M059J (cell line): ENCODE measurements around the gene SLC35G6. TPM values are rescaled to one million over a fixed set of nuclear protein-coding genes. Genes with fewer than 3 reads are reported as not detected.
"Not testable (repeated sequence)": the region's sequence is repeated elsewhere in the genome, so short reads cannot be mapped to it uniquely, and the experiment has no call there.

ENCODE experiments used
- DNase-seq: peaks from one replicate; pipeline ENCODE4 v3.0.0-alpha.2; 2012; ENCODE audit warnings: low read depth
- total RNA-seq: library from RNA; depleted of rRNA; stranded (reverse); fragments of >200 nt; shearing (Covaris generic); gene quantifications from 2 replicates; pipeline ENCODE4 v1.2.3, GENCODE V29; 2014

SLC35G6 gene
- total RNA-seq, 1 experiment from 2014 or later, result not detected

GRCh38 chr17:7478276-7479212 is 2.7 kb upstream of the SLC35G6 start:
- DNase-seq, result peak; percentile 25

- DNase-seq, result peak; percentile 37
Observed at GRCh38 chr17:7479213-7480088, 1.8 kb upstream of the SLC35G6 start, which contains the start of gene ZBTB4. TSS of gene ZBTB4 (minus strand) at chr17:7479631. CDS start at chr17:7466801, 12,830 bp downstream.

GRCh38 chr17:7480089-7480384 is 1.2 kb upstream of the SLC35G6 start:
- no peak for DNase-seq

GRCh38 chr17:7481842-7482741 is 846 bp downstream of the SLC35G6 start:
- DNase-seq, result not testable (repeated sequence)

GRCh38 chr17:7482742-7483088 is 1.5 kb downstream of the SLC35G6 start:
- not testable (repeated sequence) for DNase-seq

GRCh38 chr17:7483255-7484066 is 2.2 kb downstream of the SLC35G6 start:
- peak; percentile 90 for DNase-seq

GRCh38 chr17:7484067-7484918 is 3.0 kb downstream of the SLC35G6 start, which contains the start of gene POLR2A:
TSS of gene POLR2A (plus strand) at chr17:7484366.
- peak; percentile 96 for DNase-seq

GRCh38 chr17:7484919-7485377 is 3.7 kb downstream of the SLC35G6 start:
- DNase-seq, result no peak

- no peak for DNase-seq
Observed at GRCh38 chr17:7486181-7486580, 4.9 kb downstream of the SLC35G6 start.

- DNase-seq, result no peak
Observed at GRCh38 chr17:7490144-7490543, 8.9 kb downstream of the SLC35G6 start.

GRCh38 chr17:7491583-7491982 is 10.3 kb downstream of the SLC35G6 start:
- no peak for DNase-seq

- DNase-seq, result no peak
Observed at GRCh38 chr17:7493941-7494340, 12.7 kb downstream of the SLC35G6 start.

- no peak for DNase-seq
Observed at GRCh38 chr17:7495906-7496434, 14.7 kb downstream of the SLC35G6 start.

GRCh38 chr17:7496470-7497183 is 15.4 kb downstream of the SLC35G6 start:
- DNase-seq, result no peak

- DNase-seq, result no peak
Observed at GRCh38 chr17:7497228-7497627, 16.0 kb downstream of the SLC35G6 start.

- DNase-seq, result no peak
Observed at GRCh38 chr17:7497636-7498035, 16.4 kb downstream of the SLC35G6 start.

GRCh38 chr17:7499161-7499560 is 17.9 kb downstream of the SLC35G6 start:
- DNase-seq, result no peak

- DNase-seq, result no peak
Observed at GRCh38 chr17:7501729-7502128, 20.5 kb downstream of the SLC35G6 start.
